Measurements from ENCODE around the gene RAPH1.

RAPH1 gene

DNA sequence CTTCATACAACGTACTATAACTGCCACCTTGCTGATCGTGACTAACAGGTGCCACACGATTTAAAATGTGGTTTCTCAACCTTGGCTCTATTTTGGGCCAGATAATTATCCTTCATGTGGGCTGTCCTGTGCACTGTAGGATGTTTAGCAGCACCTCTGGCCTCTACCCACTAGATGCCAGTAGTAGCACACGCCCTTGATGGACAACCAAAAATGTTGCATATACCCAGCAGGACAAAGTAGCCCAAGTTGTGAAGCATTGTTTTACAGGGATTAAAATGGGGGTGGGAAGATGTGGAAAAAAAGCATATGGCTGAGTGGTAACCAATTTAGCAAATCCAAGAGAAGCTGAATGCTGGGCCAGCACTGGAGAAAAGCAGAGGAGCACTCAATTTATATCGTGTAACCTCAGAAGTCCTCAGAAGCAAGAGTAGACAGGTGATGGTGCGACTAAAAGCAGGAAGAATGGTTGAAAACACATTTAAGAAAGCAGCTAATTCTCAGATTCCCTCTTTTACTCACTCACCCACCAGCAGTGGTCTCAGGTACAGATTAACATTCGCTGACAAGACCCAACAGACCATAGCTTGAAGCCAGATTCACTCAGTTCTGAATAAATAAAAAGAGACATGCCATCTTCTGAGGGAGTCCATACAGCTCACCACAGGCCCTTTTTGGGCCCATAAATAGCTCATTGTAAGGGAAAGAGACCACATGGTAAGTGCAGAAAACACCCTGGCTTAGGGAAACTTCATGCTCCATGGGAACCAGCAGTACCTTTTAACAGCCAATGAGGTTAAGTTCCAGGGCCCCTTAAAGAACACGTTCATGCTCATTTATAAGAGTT is 50.6 kb downstream of the RAPH1 start:
- DNase-seq, result peak; percentile 48

DNA sequence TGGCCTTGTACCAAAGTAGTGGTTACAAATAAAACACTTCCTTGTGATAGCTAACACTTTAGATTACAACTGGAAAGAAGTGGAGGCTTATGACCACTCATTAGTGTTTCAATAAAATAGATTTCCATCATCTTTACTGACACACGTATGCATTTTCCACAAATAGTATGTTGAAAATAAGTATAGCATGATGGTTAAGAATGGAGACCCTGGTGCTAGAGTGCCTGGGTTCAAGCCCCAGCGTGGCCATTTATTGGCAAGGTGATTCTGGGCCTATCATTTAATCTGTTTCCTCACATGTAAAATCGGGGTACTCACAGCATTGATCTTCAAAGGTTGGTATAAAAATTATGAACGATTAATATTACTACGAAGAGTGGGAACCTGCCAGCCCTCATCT is 54.5 kb downstream of the RAPH1 start:
- no peak for DNase-seq

DNA sequence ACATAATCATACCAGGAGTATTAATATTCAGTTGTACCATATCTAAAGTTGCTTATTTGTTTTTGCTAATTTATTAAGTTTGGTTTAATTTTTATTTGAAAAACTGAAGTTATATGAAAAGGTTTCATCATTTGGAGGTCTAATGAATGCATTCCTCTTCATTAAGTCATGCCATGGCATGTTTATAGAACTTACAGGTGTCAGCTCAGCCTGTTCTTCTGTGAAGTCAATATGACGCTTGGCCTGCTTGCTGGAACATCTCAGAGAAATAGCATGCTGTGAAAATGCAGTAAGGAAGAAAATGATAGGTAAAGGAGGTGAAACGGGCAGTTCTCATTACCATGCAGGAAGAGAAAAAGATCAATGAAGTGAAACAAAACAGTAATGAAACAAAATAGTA is 58.2 kb downstream of the RAPH1 start:
- no peak for DNase-seq

DNA sequence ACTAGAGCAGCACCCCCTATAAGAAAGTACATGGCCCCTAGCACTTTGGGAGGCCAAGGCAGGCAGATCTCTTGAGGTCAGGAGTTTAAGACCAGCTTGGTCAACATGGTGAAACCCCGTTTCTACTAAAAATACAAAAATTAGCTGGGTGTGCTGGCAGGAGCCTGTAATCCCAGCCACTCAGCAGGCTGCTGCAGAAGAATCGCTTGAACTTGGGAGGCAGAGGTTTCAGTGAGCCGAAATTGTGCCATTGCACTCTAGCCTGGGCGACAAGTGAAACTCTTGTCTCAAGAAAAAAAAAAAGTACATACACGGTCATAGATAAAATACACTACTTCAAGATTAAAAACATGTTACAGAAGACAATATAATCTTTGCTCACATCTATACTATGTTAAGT is 63.8 kb downstream of the RAPH1 start:
- no peak for DNase-seq

DNA sequence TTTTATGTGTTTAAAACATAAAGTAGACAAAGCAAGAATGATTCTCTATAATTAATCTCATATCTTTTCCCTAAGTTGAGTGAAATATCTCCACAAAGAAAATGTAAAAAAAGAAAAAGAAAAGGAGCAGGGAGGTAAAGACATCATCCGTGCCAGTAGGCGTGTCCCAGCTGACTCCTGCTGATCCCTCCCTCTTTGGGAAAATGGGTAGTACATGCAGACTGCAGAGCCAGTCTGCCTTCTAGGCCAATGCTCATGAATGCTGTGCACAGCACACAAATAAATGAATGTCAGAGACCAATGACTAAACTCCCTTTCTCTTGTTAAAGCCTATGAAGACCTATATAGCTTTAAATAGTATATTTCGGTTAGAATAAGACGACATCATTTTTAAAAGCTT is 64.7 kb downstream of the RAPH1 start:
- DNase-seq, result no peak

DNA sequence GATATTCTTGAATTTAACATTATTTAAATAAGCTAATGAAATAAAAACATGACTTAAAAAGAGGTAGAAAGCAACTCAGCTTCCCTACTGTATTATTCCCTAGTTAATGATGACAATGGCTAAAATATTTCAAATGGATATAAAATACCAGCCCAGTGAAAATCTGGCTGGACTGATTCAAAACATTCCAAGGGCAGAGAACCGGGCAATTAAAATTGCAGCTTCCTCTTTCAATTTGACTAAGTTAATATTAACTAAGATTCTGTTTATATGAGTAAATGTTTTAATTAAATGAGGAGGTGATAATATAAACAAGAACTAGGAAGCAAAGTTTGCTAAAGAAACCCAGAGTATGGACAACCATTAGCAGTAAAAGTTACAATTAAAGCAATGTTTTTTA is 65.6 kb downstream of the RAPH1 start:
- no peak for DNase-seq

DNA sequence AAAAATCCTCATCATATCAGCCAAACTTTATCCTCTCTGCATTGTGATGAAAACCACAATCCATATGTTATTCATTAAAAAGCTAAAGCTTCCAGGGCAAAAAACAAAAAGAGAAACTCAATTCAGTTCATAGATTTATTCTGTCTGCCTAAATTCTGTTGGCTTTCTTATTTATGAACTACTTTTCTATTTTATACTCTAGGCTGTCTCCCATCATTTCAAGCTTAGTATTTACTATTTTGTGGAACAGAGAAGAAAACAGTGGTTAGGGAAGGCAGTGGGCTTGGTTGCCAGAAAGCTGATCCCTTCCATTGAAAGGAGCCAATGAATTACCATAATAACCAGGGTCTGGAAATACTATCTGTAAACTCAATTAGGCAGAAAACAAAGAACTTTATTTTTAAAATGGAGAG is 71.8 kb downstream of the RAPH1 start:
- DNase-seq, result no peak

DNA sequence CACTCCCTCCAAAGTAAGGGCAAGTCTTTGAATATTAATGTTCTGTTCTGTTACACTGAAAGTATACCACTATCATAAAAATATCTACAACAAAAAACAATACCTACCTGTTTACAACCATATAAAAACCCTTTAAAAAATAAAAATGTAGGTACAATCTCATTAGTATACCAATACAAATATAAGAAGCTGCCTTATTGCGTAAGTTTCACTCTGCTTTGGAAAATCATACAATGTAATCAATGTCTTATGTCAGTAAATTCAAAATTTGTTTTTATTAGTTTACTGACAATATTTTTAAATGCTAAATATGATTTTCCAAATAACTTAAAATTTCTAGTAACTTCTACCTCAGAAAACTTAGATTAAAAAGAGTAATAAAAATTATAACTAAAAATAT is 72.8 kb downstream of the RAPH1 start:
- DNase-seq, result no peak

DNA sequence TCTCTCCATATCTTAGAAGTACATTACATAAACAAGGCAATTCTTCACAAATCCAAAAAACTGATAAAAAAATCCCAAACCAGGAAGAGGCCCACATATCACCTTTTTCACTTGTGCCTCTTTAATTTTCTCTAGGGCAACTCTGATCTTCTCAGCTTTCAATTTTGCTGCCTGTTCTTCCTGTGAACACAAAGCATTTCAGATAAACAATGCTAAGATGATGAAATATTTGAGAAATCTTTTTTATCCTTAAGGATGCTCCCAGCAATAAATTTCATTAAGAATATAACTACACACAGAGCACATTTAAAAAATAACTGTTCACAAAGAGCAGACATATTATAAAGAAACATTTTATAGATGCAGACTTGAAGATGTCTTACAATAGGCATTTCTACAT is 73.4 kb downstream of the RAPH1 start:
- no peak for DNase-seq

DNA sequence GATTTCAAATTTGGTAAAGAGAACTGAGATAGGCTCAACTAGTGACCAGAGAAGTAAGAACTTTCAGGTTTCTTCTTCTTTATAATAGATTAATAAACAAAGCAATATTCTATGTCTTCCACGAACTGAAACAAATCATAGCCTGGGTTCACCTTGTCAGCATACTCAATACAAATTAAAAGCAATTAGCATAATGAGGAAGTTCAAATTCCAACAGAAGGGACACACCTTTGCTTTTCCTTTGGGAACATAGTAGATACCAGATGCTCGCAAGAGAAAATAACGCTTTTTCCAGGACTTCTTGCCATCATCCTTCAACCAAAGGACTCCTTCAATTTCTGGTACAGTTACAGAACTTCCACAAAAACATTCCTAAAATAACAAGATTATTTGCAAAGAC is 79.9 kb downstream of the RAPH1 start:
- DNase-seq, result no peak

DNA sequence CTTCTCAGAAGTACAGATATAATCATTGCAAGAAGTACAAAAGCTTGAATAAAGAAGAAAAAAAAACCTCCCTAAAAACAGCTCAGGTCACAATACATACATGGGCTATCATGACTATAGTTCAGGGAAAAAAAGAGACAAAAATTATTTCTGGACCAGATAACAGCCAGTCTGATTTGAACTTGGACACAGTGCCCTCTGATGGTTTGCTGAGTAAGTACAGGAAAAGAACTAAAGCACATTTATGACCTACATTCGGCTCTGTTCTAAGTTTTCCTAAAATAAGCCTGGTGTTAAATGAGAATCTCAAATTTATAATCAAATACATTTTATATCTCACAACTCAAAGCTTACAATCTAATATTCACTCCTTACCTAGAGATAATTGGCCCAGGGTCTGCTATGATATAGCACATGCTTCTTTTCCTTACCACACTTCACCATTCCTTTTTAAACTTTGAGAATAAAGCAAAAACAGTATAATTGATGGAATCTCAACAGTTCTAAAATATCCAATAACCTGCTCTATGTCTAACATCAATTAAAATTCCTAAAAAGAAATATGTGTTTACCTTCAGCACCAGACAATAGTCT is 81.1 kb downstream of the RAPH1 start:
- peak; percentile 17 for DNase-seq

DNA sequence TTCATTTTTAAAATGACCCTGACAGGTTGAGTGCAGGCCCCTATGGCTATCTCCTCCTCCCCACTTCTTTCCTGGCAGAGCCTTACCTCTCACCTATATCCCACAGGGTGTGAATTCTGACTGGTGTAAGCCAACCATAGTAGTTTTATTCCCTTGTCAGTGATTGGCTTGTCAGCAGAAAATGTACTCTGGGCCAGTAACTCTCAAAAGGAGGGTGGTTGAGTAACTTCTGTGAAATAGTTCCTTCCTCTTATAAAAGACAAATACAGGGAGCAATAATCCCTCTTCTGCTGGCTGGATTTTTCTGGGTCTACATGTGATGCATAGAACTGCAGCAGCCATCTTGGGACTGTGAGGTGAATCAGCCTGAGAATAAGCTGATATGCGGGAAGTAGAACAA is 83.4 kb downstream of the RAPH1 start:
- DNase-seq, result no peak

DNA sequence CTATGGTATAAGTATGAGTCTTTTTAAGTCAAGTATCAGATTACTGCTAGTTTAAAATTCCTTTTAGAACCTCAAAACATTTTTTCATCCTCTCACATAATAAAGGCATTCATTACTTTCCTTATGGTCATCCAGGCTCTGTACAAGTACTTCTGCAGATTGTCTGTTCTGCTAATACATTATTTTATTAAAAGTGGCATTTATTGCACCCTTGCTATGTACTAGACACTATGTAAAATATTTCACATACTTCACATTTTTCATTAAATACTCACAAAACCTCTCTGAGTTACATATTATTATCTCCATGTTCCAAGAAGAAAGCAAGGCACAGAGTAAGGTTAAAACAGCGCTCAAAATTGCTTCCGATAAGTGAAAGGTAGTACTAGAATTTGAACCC is 84.1 kb downstream of the RAPH1 start:
- DNase-seq, result no peak

DNA sequence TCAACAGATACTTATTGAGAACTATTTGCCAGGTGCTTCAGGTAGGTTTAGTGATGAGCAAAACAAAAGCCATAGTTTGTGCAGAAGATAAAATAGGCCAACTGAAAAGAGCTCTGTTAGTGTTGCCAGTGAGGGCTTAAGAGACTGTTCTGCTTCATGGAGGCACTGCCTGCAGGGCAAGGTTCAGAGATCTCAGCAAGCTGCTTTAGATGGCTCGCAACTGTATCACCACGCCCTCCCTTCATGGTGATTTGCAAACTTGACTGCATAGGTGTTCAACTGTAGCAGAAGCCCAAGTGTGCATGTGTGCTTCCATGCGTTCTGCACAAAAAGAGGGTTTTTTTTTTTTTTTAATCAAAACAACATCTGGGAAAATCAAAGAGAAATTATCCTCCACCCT is 84.5 kb downstream of the RAPH1 start:
- no peak for DNase-seq

DNA sequence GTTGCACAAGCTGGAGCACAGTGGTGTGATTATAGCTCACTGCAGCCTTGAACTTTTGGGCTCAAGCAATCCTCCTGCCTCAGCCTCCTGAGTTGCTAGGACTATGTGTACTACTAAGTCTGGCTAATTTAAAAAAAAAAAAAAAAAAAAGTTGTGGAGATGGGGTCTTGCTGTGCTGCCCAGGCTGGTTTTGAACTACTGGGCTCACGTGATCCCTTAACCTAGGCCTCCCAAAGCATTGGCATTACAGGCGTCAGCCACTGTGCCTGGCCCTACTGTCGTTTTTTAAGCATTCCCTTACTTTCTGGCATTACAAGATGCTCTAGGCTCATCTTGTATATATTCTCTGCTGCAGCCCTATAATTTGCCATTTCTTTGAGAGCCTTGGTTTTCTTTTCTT is 88.3 kb downstream of the RAPH1 start:
- no peak for DNase-seq

DNA sequence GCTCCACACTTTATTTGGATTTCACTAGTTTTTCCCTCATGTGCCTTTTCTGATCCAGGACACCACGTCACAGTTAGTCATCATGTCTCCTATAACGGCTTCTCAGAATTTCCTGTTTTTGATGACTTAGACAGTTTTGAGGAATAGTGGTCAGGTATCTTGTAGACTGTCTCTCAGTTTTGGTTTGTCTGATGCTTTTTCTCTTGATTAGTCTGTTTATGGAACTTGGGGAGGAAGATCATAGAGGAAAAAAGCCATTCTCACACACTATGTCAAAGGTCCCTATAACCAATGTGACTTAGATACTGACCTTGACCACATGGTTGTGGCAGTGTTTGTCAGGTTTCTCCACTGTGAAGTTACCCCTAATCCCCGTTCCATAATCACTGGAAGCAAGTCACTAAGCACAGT is 89.0 kb downstream of the RAPH1 start:
- DNase-seq, result no peak

DNA sequence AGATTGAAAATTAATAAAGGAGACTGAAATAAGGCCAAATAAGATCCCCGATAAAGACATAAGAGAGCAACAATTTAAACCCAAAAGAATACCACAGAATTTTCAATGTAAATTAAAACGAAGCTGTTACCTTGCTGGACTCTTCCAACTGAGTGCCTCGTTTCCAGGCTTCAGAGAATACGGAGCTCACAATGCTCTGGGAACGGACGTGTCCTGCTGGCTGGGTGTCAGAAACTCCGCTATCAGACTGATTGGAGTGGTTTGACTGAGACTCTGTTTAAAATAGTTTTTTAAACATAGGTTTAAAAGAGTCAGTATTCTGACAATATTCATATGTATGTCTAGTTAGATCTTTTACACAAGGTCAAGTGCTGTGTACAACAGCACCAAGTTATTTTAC is 90.4 kb downstream of the RAPH1 start:
- DNase-seq, result no peak

DNA sequence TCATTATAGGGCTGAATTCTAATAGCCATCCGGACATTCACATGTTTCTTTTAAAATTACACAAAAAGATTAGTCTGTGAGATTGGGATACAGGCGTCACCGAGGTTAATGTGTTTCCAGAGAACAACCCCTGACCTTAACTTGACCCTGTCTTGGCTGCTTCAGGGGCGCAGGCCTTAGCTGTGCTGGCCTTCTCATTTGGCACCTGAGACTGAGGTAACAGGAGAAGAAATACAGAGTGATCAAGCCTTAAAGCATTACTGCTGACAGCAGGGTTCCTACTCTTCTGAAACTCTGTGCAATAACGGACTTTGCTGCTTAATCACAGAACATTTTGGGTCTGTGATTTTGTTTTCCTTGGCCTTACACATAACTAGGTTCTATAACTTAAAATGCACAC is 92.6 kb downstream of the RAPH1 start:
- DNase-seq, result no peak

DNA sequence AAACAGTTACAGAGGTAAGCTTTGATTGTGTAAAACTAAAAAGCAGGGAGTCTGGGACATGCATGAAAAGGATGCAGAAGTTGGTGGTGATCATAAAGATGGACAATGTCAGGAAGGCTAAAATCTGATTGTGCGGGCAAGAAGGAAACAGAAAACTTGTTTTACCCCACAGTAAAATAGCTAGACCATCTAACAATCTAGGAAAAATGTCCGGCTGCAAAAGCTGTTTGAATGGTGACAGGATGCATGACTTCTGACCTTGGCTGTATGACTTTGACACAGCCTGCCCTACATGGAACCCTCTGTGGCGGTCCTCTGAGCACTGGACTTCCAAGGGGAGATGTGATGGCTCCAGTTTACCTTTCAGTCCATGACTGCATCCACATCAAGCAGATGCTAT is 93.6 kb downstream of the RAPH1 start:
- no peak for DNase-seq

DNA sequence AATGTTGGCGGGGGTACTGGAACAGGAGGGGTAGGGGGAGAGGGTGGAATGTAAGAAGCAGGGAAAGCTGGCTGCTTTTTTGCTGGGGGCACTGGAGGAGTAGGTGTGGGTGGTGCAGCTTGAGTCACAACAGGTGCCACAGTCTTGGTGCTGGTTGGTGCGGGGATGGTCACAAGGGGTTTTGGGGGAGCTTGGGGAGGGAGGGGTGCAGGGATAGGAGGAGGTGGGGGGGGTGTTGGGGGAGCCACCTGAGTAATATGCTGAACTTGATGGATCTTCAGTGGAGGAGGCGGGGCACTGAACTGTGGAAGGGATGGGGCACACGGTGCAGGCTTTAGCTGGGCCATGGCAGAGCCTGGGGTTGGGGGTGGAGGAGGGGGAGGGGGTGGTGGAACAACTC is 94.4 kb downstream of the RAPH1 start:
- DNase-seq, result no peak

DNA sequence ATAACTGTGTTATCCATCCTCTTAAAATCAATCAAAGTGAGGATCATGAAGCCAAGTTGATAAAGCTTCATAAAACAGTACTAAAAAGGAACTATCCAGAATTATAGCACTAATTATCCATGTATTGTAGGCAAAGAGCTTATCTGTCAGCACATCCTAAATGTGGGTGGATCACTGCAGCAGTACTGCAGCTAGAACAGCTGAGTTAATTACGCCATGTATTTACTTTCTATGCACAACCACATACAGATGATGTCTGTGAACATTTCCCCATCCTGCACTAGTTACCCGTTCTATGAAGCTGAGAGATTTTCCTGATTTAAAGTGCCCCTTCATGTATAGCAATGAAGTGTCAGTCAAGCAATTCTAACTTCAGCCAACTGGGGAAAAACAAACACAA is 96.6 kb downstream of the RAPH1 start:
- no peak for DNase-seq

DNA sequence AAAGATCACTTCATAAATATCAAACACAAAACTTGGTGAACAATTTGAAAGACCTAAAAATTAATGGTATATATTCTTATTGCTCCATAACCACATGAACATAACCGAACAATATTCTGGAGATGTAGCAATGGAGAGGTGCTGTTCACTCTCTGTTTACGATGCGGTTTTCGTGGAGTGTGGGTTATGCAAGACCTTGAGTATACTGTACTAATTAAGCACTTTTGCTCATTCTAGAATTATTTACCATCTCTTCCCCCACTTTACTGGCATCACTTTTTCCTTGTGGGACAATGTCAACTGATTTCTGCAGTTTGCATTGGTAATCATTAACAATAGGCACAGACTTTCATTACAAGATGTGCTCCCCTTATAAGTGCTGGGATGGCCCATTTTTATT is 97.6 kb downstream of the RAPH1 start:
- no peak for DNase-seq

DNA sequence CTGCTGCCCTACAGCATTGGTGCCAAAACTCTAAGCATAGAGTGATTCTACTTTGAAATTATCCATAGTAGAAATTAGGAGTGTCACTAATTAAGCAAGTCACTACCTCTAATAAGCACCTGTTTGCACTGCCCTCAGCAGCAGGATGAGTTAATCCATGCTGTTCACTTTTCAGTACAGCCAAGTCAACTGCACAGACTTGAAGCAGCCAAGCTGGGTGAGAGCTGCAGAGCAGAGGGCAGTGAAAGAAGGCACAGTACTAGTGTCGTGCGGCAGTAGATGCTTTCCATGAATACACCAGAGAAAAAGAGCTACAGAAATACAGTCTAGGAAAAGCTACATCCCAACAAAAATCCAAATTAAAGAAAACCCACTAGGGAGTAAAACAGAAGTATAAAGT is 98.6 kb downstream of the RAPH1 start:
- no peak for DNase-seq

DNA sequence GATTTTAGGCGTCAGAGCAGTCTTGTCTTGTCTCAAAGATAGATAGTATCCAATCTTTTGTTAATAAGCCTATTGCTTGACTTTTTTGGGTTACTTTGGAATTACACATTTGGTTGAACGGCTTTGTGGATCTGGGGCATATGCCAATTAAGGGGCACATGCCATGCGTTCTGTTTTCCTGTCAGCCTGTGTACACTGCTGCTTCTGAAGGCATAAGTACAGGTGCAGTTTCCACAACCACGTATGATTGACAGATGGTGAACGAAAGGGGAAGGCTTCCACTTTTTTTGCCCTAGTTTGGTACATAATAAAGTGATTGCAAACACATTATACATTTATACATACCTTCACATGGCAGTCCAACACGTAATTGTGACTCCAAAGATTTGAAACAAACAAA is 102.3 kb downstream of the RAPH1 start:
- no peak for DNase-seq

All from activated gamma-delta T cell treated with Interleukin-2 at 50 U/mL for 16 hours (primary cell).